Skeletal muscle cell (primary cell): Measurements from ENCODE around the gene ETV6.

Experiments used
- DNase-seq: peaks from one replicate; pipeline ENCODE4 v3.0.0-alpha.2; 2010; ENCODE audit warnings: low read depth
- H3K4me3 ChIP-seq: 2 replicates; pipeline ENCODE4 v1.5.1; 2011; ENCODE audit warnings: low read depth, mild to moderate bottlenecking, control low read depth, low read length, moderate library complexity

Gene ETV6

GRCh38 chr12:11827091-11828061 is 177.9 kb downstream of the ETV6 start:
- DNase-seq = no peak
- H3K4me3 ChIP-seq = peak overlapping the region; percentile 26

- H3K4me3 ChIP-seq = no peak overlapping the region
- DNase-seq = no peak
These were observed 180.3 kb downstream of the ETV6 start for GRCh38 chr12:11829764-11830194.

GRCh38 chr12:11830307-11830801 is 180.9 kb downstream of the ETV6 start:
- DNase-seq = no peak
- no peak overlapping the region for H3K4me3 ChIP-seq

- no peak overlapping the region for H3K4me3 ChIP-seq
- no peak for DNase-seq
These were observed 182.6 kb downstream of the ETV6 start for GRCh38 chr12:11832093-11832492.

GRCh38 chr12:11833174-11833895 is 183.9 kb downstream of the ETV6 start:
- no peak for DNase-seq
- no peak overlapping the region for H3K4me3 ChIP-seq

- H3K4me3 ChIP-seq = no peak overlapping the region
- no peak for DNase-seq
These were observed 184.8 kb downstream of the ETV6 start for GRCh38 chr12:11834104-11834812.

GRCh38 chr12:11834931-11835330 is 185.5 kb downstream of the ETV6 start:
- no peak overlapping the region for H3K4me3 ChIP-seq
- no peak for DNase-seq

- no peak overlapping the region for H3K4me3 ChIP-seq
- DNase-seq = no peak
These were observed 187.0 kb downstream of the ETV6 start for GRCh38 chr12:11836282-11837151.

- DNase-seq = no peak
- H3K4me3 ChIP-seq = no peak overlapping the region
These were observed 187.9 kb downstream of the ETV6 start for GRCh38 chr12:11837216-11837934.

GRCh38 chr12:11838403-11838802 is 188.9 kb downstream of the ETV6 start:
- no peak overlapping the region for H3K4me3 ChIP-seq
- DNase-seq = no peak

GRCh38 chr12:11839091-11839641 is 189.7 kb downstream of the ETV6 start:
- H3K4me3 ChIP-seq = no peak overlapping the region
- DNase-seq = no peak

- no peak overlapping the region for H3K4me3 ChIP-seq
- no peak for DNase-seq
These were observed 190.9 kb downstream of the ETV6 start for GRCh38 chr12:11840366-11840765.

- H3K4me3 ChIP-seq = no peak overlapping the region
- DNase-seq = no peak
These were observed 197.0 kb downstream of the ETV6 start for GRCh38 chr12:11846488-11846887.

GRCh38 chr12:11847539-11847938 is 198.1 kb downstream of the ETV6 start:
- H3K4me3 ChIP-seq = no peak overlapping the region
- DNase-seq = no peak

GRCh38 chr12:11849757-11850504 is 200.5 kb downstream of the ETV6 start:
- DNase-seq = no peak
- no peak overlapping the region for H3K4me3 ChIP-seq

- DNase-seq = no peak
- no peak overlapping the region for H3K4me3 ChIP-seq
These were observed 203.7 kb downstream of the ETV6 start for GRCh38 chr12:11853126-11853525.

- DNase-seq = no peak
- no peak overlapping the region for H3K4me3 ChIP-seq
These were observed 204.6 kb downstream of the ETV6 start for GRCh38 chr12:11854011-11854499.
